Gastroesophageal sphincter (tissue), 4 donors: ENCODE results near the gene TRERF1. TPM values are rescaled to one million over a fixed set of nuclear protein-coding genes. Genes with fewer than 3 reads are reported as not detected.

ENCODE experiments used
- ATAC-seq: fragments of 150-250 bp; one replicate; pipeline ENCODE4 v1.9.1; 2016; ENCODE audit warnings: mild to moderate bottlenecking, moderate library complexity
- H3K27ac ChIP-seq, 4 donors: fragments of 200-600 bp; sonication (generic) in 3 of 4; 1 replicate in 3 of 4; 2 replicates in 1 of 4; pipeline ENCODE4 v1.5.1; 2016 to 2019
- H3K27me3 ChIP-seq: fragments of 200-600 bp; sonication (generic); one replicate; pipeline ENCODE4 v1.5.1; 2019
- H3K36me3 ChIP-seq, 2 donors: fragments of 200-600 bp; sonication (generic); one replicate each; pipeline ENCODE4 v1.5.1; 2019; ENCODE audit warnings: control low read depth in 1 of 2
- H3K4me1 ChIP-seq, 3 donors: fragments of 200-600 bp; sonication (generic); 1 replicate in 2 of 3; 2 replicates in 1 of 3; pipeline ENCODE4 v1.5.1; 2016 to 2019; ENCODE audit warnings: control low read depth in 2 of 3
- H3K4me3 ChIP-seq, 2 donors: fragments of 200-600 bp; sonication (generic); one replicate each; pipeline ENCODE4 v1.5.1; 2019; ENCODE audit warnings: mild to moderate bottlenecking in 1 of 2, moderate library complexity in 1 of 2
- H3K9me3 ChIP-seq, 3 donors: fragments of 200-600 bp; sonication (generic); one replicate each; pipeline ENCODE4 v1.5.1; 2017 to 2019; ENCODE audit warnings: control low read depth in 2 of 3
- CTCF ChIP-seq, 4 experiments: fragments of 200-600 bp in 2 of 4; fragments of 450-650 bp in 2 of 4; sonication (generic) in 1 of 4; IDR thresholded peaks; one replicate each; pipeline ENCODE4 v1.5.1; 2017 to 2019; ENCODE audit warnings: antibody characterized with exemption in 4 of 4, mild to moderate bottlenecking in 2 of 4, moderate library complexity in 2 of 4
- EP300 ChIP-seq: sonication (generic); formaldehyde crosslinking; IDR thresholded peaks from one replicate; pipeline ENCODE4 v1.6.1; 2017; ENCODE audit warnings: antibody characterized with exemption, mild to moderate bottlenecking
- POLR2A ChIP-seq, 2 donors: fragments of 450-650 bp; IDR thresholded peaks; one replicate each; pipeline ENCODE4 v1.6.1; 2017; ENCODE audit warnings: antibody characterized with exemption in 2 of 2, mild to moderate bottlenecking in 2 of 2, moderate library complexity in 1 of 2
- POLR2AphosphoS5 ChIP-seq: sonication (generic); formaldehyde crosslinking; IDR thresholded peaks from one replicate; pipeline ENCODE4 v1.6.1; 2017; ENCODE audit warnings: antibody characterized with exemption
- WGBS, 2 donors: methylation state at CpG; one replicate each; pipeline ENCODE4 v1.1.5; 2018; ENCODE audit warnings: low coverage in 1 of 2; 5-methylcytosine and 5-hydroxymethylcytosine counted together
- total RNA-seq, 4 donors: library from RNA; depleted of rRNA; stranded (reverse); fragments of >200 nt; gene quantifications; one replicate each; pipeline ENCODE4 v1.1.0, GENCODE V29; 2016

TRERF1 gene
- total RNA-seq, 4 donors from 2014 or later: 3.2 to 7.4 (median 5.4) TPM

- Histone ChIP-seq H3K27ac (no peak overlapping the region), H3K27me3 (no peaks in the 10 kb centered on the region), H3K9me3 (no peaks in the 10 kb centered on the region), H3K36me3 (no peaks in the 10 kb centered on the region), H3K4me1 (no peaks in the 10 kb centered on the region), H3K4me3 (no peak overlapping the region)
- no peak for TF ChIP-seq POLR2A (IDR thresholded peaks at IDR 0.05)
- TF ChIP-seq EP300: no peak
- TF ChIP-seq CTCF (IDR thresholded peaks at IDR 0.05): no peak
- TF ChIP-seq POLR2AphosphoS5: no peak
- WGBS, 2 donors: 74 to 80% methylated on average over 4 of the region's 4 CpGs
- no peak for ATAC-seq
Observed at GRCh38 chr6:42387336-42387735, 64.4 kb downstream of the TRERF1 start.

GRCh38 chr6:42385339-42385738 lies 66.4 kb downstream of the TRERF1 start:
- no peak for ATAC-seq
- Histone ChIP-seq H3K4me1 (no peaks in the 10 kb centered on the region), H3K27ac (no peak overlapping the region), H3K27me3 (no peaks in the 10 kb centered on the region), H3K36me3 (no peaks in the 10 kb centered on the region), H3K4me3 (no peak overlapping the region), H3K9me3 (no peaks in the 10 kb centered on the region)
- TF ChIP-seq EP300 (no peak), CTCF (IDR thresholded peaks at IDR 0.05) (no peak), POLR2AphosphoS5 (no peak), POLR2A (IDR thresholded peaks at IDR 0.05) (no peak)
- WGBS, 2 donors: 80 to 93% methylated on average over 1 to 3 of the region's 5 CpGs

DNA sequence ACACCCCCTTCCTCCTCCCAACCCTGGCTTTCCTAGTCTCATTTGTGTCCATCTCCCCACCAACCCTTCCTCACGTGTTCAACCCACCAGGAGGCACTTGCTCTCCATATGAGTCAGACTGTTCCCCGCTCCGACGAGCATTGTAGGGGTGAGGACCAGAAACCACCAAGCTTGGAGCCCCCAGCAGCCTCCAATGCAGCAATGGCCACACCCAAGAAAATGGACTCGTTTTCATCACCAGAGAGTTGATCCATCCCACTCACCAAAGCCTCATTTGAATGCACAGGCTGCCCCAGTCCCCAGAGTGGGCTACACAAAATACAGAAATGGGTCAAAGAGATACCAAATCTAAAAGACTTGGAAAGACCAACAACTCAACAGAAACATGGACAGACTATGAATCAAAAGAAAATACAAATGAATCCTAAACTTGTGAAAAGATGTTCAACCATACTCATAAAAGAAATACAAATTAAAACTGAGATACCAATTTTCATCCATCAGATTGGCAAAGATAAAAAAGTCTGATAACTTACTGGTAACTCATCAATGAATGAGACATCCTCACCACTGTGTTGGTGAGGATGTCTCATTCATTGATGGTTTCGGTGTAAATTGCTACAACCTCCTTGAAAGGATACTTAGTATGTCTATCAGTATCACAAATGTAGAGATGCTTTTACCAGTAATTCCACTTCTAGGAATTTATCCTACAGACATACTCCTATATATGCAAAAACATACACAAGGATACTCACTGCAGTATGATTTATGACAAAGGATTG lies 68.1 kb downstream of the TRERF1 start:
- H3K4me3 ChIP-seq: no peak overlapping the region
- no peaks in the 10 kb centered on the region for H3K4me1 ChIP-seq
- WGBS, 2 donors: 86 to 100% methylated on average over 1 to 3 of the region's 6 CpGs
- TF ChIP-seq CTCF (IDR thresholded peaks at IDR 0.05) (no peak), POLR2A (IDR thresholded peaks at IDR 0.05) (no peak), EP300 (no peak), POLR2AphosphoS5 (no peak)
- no peaks in the 10 kb centered on the region for H3K36me3 ChIP-seq
- no peaks in the 10 kb centered on the region for H3K9me3 ChIP-seq
- no peak for ATAC-seq
- H3K27me3 ChIP-seq: no peaks in the 10 kb centered on the region
- H3K27ac ChIP-seq: no peak overlapping the region

DNA sequence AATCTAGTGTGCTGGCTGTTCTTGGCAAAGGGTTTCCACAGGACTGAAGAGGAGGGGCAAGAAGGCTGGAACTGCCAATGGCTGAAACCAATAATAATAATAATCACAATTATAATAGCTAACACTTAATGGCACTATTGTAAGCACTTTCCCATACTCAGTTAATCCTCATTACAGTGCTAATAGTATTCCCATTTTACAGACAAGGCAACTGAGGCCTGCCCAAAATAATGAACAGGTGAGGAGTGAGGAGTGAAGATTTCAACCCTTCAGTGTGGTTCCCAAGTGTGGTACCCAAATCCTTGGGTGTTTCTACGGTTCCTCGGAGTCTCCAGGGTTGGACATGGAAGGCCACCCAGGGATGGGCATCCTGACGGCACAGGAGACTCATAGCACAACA lies 69.9 kb downstream of the TRERF1 start:
- no peak overlapping the region for H3K27ac ChIP-seq
- no peak for TF ChIP-seq POLR2AphosphoS5
- TF ChIP-seq POLR2A (IDR thresholded peaks at IDR 0.05): no peak
- no peak for TF ChIP-seq CTCF (IDR thresholded peaks at IDR 0.05)
- TF ChIP-seq EP300: no peak
- no peak for ATAC-seq
- WGBS, 2 donors: 93 to 100% methylated on average over 3 of the region's 3 CpGs
- H3K4me3 ChIP-seq: no peak overlapping the region
- H3K4me1 ChIP-seq: no peaks in the 10 kb centered on the region
- no peaks in the 10 kb centered on the region for H3K9me3 ChIP-seq
- no peaks in the 10 kb centered on the region for H3K27me3 ChIP-seq
- H3K36me3 ChIP-seq: no peaks in the 10 kb centered on the region
